Stimulated activated CD4-positive, alpha-beta T cell treated with anti-CD3 and anti-CD28 coated beads, TNF-alpha, amount 100 ng/mL, for 4 hours (primary cell): Measurements from ENCODE around the gene MLF2.

Source experiments
- DNase-seq, 3 experiments: peaks; one replicate each; pipeline ENCODE4 v3.0.0-alpha.2; 2020; ENCODE audit warnings: low read depth in 3 of 3

MLF2 gene, protein sequence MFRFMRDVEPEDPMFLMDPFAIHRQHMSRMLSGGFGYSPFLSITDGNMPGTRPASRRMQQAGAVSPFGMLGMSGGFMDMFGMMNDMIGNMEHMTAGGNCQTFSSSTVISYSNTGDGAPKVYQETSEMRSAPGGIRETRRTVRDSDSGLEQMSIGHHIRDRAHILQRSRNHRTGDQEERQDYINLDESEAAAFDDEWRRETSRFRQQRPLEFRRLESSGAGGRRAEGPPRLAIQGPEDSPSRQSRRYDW

DNA sequence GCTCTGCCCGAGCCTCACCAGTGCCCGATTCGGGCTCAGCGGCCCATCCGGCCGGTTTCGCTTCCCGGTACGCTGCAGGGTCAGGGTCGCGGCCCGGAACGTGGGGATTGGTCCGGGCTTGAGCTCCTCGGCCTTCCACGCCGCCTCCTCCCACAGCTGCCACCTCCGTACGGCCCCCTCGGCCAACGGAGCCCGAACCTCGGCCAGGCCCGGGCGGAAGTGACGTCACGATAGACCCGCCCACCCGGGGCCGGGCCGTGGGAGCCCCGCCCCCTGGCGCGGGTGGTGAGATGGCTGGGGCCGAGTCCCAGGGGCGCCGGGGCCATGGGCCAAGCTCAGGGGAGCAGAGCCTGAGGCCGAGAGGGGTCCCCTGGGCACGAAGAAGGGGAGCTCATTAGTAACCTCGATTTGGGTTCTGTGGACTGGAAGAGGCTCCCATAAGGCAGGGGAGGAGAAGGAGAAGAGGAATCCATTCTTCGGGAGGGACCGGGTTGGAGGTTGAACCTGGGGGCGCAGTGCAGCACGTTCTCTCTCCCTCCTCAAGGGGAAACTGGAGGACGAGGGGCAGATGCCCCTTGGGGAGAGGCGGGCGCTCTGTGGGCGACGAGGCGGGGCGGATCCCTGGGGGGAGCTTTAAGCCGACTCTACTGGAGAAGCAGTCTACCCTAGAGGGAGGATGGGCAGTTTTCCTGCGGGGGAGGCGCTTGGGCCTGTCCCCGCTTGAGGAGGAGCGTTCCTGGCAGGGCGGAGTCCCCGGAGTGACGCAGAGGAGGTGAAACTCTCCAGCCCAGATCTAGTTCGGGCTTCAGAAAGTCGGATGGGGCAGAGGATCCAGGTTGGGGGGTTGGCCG, at the start of gene MLF2:
Gene MLF2, minus strand, starts transcription at position 221 of the 851 bp plus-strand sequence. CDS start 807 bp downstream, outside the sequence.
- peak; percentile 91 to 97 (median 96) for DNase-seq

DNA sequence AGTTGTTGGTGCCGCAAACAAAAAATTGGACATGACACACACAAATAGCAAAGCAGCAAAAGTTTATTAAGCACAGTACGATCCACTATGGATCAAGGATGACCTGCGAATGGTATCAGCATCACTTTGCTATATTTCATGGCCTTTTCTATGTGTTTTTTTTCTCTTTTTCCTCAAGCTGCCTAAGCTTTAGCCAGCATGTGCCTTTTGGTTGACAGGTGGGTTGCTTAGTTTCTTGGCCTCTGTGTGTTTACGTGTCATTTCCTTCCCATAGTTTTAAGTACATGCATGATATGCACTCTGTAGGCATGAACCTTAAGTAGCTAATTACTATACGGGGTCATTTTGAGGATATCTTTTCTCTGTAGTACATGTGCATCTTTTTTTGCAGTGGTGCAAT, 46.2 kb upstream of the MLF2 start:
- no peak for DNase-seq

DNA sequence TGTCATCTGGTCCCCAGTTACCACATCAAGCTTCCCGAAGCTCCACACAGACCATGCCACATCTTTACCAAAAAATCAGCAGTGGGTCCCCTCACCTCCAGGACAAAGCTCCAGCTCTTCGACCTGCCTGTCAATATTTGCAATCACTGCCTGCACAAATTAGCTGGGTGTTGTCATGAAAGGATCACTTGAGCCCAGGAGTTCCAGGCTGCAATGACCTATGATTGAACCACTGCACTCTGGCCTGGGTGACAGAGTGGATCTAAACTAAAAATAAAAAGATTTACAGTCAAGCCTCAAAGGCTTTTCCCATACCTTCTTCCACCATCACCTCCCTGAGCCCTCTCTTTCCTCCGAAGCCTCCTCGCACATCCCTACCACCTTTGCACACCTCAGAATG, 43.6 kb upstream of the MLF2 start:
- DNase-seq, result no peak

DNA sequence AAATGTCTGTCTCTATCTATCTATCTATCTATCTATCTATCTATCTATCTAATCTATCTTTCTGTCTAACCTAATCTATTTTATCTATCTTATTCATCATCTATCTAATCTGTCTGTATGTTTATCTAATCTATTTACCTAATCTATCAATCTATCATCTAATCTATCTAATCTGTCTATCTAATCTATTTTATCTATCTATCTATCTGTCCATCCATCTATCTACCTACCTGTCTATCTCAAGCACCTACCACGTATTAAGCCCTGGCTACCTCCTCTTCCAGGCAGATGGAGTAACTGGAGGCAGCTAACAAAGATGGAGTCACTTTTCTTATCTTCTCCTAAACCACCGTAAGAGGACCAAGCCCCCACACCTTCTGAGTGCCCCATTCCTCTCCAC, 42.1 kb upstream of the MLF2 start:
- DNase-seq, result no peak

DNA sequence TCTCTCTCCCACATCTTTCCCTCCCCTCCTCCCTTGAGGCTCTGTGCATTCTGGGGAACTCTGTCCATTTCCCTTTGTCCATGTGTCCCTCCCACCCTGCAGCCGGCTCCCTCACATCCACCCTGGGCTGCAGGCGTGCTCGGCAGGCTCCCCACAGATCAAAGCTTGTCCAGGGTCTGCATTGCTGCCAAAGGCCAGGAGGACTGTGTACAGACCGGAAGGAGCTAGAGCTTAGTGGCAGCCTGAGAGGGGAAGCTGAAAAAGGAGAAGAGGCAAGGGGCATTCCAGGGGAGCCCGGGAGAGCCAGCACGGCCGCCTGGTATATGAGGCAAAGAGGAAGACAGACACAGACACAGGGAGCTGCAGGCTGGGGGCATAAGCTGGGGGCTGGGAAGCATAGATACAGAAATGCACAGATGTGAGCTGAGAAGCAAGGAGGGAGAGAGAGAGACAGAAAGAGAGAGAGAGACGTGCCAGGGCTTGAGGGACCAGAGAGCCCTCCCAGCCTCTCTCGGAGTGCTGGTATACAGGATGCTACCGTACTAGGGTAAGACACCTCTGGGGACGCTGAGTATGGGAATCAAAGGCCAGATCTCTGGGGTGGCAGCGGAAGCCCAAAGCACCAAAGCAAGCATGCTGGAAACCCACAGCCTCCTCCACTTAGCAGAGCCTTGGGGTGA, 39.7 kb upstream of the MLF2 start:
- DNase-seq, result no peak

DNA sequence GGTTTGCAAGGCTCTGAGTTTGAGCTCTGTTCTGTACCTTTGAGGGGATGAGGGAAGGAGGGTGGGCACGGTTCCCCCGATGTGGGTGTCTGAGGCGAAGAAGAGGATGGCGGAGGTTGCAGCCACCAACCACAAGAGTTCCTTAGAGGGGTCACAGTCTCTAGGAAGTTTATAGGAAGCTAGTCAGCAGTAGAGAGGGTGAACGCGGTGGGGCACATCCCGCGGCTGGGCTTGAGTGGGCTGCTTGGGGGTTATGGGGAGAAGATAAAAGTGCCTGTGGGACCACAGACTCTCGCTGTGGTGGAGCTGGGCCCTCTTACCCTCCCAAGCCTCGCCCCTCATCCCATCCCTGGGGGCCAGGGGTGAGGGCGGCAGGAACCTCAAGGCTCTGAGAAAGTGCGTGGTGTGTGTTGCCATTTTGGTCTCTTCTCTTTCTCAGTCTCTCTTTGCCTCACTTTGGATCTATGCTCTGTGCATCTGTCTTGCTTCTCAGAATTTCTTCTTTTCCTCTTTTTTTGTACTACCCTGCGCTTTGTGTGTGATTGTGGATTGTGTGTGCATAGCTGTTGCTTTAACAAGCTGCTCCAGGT, 39.1 kb upstream of the MLF2 start:
- no peak for DNase-seq

DNA sequence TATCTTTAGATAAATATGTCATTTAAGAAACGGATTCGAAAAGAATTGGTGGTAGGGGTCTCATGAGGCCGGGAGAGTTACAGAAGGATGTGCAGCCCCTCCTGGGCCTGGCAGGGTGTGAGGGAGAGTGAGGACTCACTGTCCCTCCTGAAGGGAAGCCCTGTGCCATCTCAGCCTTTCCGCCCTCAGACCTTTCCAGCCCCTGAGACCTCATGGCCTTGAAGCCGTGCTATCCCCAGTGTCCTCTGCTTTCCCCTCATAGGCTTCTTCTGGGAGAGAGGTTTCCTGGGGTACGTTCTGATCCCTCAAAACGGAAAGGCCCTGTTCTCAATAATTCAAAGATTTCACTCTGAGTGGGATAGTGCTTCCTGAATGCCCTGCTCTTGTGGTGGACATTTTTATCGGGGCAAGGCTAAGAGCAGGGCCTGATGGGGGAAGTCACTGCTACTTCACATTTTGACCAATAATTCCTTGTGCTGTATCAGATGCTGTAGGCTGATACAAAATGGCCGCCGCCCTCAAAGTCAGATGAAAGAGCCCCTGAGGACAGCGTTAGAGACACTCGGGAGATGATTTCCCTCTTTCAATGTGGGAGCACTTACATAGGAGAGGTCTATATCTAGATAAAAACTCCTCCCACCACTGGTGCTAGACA, 37.7 kb upstream of the MLF2 start:
- no peak for DNase-seq

DNA sequence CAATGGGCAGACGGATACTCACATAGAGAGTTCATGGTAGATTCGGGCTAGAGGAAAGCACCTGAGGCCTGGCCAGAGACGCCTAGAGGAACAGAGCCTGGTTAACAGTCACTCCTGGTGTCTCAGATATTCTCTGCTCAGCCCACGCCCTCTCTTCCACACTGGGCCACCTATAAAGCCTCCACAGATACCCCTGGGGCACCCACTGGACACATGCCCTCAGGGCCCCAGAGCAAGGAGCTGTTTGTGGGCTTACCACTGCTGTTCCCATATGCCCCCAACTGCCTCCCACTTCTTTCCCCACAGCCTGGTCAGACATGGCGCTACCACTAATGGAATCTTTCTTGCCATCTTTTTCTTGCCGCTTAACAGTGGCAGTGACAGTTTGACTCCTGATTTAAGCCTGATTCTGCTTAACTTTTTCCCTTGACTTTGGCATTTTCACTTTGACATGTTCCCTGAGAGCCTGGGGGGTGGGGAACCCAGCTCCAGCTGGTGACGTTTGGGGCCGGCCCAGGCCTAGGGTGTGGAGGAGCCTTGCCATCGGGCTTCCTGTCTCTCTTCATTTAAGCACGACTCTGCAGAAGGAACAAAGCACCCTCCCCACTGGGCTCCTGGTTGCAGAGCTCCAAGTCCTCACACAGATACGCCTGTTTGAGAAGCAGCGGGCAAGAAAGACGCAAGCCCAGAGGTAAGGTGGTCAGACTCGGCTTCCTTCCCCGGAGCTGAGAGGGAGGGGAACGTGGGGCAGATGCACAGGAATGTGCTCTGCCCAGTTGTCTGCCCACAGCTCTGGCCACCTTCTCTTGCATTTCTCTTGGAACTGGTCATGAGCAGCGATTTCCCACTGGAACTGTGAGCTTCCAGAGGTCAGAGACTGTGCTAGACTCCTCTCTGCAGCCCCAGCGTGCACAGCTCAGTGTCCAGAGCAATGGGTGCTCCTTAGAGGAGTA, 36.3 kb upstream of the MLF2 start, which contains the start of gene CD4:
Gene CD4, plus strand, starts transcription at position 557 of the 953 bp plus-strand sequence. CDS start 10,611 bp downstream, outside the sequence.
- peak in 1 of 3 experiments; percentile 43 for DNase-seq

DNA sequence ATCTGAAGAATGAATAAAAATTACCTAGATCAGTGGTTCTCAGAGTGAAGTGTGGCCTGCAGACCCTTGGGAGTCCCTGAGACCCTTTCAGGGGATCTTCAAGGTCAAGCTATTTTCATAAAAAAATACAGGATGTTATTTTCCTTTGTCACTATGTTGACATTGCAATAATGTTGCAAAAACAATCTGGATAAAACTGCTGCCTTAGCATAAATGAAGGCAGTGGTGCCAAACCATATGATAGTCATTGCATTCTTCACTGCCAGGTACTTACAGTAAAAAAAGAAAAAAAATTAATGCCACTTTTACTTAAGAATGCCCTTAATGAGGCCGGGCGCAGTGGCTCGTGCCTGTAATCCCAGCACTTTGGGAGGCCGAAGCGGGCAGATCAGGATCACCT, 34.4 kb upstream of the MLF2 start:
- DNase-seq, result no peak

DNA sequence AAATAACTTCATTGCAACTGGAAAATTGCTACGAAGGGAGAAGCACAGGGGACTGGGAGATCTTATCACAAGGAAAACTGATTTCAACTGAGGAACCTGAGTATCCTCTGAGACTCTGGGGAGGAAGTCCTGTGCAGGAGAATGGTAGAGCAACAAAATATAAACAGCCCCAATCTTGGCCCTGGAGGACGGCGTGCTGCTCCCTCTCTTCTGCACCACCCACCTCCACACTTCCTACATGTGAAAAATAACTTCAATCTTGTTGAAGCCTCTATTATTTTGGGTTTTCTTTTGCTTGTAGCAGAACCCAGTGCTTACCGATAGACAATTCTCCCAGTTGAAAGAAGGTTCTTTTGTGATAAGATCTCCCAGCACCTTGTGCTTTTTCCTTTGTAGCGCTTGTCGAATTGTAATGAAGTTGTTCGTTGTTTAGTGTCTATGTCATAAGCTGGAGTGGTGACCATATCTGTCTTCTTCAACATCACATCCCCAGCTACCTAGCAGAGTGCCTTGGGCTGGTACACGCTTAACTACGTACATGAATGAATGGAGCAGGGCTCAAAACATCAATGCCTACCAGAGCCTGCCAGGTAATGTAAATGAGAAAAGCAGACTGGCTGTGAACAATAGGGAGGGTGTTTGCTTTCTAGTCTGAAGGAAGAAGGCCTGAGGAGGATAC, 33.6 kb upstream of the MLF2 start:
- no peak for DNase-seq

DNA sequence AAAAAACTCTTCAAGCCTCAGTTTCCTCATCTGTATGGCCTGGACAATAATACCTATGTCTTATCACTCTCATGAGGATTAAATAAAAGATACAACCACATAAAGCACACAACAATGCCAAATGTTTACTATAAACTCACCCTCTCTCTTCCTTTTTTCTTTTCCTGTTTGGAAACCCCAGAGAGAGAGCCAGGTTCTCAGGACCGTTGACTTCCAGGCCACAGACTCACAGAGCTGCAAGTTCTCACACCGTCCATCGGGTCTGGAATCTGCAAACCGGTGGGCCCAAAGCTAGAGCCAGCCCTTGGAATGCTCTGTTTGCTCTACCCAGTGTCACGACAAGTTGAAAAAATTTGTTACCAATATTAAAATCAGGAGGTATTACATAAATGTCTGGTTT, 31.8 kb upstream of the MLF2 start:
- no peak for DNase-seq

DNA sequence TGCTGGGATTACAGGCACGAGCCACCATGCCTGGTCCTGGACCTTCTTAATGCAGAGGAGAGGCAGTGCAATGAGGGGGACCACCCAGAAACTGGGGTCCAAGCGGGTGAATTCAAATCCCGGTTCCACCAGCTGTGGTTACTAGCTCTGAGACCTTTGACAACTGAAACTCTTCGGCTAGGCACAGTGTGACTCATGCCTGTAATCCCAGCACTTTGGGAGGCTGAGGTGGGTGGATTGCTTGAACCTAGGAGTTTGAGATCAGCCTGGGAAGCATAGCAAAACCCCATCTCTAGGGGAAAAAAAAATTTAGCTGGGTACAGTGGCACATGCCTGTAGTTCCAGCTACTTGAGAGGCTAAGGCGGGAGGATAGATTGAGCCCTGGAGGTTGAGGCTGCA, 31.4 kb upstream of the MLF2 start:
- no peak for DNase-seq

DNA sequence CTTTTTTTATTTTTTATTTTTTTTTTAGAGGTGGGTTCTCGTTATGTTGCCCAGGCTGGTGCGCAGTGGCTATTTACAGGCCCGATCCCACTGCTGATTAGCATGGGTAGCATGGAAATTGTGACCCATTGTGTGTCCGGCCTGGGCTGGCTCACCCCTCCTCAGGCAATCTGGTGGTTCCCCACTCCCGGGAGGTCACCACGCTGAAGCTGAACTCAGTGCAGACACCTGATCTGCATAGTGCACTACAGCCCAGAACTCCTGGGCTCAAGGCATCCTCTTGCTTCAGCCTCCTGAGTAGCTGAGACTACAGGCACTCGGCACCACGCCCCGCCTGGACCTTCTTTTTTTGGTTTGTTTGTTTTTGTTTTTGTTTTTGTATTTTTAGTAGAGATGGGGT, 30.9 kb upstream of the MLF2 start:
- no peak for DNase-seq

DNA sequence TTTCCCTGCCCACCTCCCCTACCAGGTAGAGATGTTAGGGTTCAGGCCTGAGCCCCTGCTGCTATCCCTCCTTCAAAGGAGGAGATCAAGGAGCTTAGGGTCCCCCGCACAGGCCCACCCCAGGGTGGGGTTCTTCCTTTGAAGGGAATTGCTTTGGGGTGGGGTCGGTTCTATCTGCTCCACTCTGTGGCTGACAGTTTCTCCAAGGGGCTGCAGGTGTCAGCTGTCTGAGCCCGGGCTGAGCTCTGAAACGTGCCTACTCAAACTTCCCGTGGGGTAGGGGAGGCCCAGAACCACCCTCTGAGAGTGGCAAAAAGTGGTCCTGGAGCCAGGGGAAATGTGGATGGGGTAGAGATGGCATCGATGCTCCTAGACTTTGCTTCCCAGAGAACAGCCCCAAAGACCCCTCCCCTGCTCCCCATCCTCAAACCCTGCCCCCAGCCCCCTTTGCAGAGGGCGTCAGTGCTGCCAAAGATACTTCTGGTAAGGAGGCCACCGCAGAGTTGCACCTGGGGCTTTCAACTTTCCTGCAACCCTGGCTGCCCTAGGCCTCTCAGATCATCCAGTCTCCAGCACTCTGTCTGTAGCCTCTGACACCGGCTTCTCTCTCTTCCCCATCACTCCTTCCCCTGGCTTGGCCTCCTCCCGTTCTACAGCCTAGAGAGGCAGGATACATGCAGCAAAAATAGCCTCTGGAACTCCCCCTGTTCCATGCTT, 30.1 kb upstream of the MLF2 start:
- DNase-seq, result no peak

DNA sequence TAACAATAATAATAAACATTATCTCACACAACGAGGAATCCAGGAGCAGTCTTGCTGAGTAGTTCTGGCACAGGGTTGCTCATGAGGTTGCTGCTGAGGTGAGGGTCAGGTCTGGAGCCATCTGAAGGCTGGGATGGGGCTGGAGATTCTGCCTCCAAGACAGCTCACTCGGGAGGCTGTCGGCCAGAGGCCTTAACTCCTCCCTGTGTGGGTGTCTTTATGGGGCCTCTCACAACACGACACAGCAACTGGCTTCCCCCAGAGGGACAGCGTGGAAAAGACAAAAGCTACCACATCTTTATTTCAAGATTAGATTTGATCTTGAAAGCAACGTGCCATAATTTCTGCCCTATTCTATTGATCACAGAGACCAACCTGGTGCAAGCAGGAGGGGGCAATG, 29.2 kb upstream of the MLF2 start:
- DNase-seq, result no peak

DNA sequence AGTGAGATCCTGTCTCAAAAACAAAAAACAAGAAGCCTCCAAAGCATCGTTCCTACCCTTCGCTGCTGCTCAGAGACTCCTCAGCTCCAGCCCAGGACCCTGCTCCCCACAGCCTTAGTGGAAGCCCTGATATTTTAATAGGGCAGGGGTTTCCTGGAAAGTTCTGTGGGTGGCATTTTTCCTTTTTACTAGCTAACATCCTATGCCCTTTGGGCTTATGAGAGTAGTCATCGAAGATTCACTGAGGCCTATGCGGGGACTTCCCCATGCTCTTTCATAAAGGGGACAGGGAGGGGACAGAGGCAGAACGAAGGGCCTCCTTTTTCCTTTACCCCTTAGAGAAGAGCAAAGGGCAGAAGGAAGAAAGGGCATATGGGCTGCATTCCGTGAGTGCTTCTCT, 27.6 kb upstream of the MLF2 start:
- no peak for DNase-seq

DNA sequence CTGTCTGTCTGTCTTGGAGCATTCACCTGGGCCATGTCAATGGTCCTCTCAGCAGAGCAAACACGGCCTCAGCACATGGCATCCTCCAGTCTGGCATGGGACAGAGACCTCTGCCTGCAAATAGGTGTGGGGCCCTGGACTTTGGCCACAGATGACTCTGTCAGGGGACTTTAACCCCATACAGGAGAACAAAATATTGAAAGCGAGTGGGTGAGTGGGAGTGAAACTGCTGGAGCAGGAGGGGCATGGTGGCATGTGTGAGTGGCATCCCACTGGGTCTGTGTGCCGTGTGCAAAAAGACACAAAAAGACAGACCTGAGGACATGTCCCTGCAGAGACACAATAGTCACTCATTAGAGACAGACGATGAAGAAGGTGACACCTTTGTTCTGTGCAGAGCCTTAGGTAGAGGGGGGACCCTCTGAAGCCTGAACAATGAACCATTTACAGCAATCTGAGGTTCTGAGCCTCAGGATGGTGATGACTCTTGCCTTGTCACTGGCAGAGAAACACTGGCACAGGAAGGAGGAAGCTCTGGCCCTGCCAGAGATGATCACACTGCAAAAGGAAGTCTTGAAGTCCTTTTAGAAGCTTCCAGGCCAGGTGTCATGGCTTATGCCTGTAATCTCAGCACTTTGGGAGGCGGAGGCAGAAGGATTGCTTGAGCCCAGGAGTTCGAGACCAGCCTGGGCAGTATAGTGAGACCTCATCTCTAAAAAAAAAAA, 26.9 kb upstream of the MLF2 start:
- no peak for DNase-seq
